Trophoblast cell (in vitro differentiated cells and primary cell): ENCODE results near the gene AJM1.
A peak's percentile ranks its signal among the peaks of the same experiment; 100 is the strongest.
"Not testable (repeated sequence)": the region's sequence is repeated elsewhere in the genome, so short reads cannot be mapped to it uniquely, and the experiment has no call there.

Experiments used
- DNase-seq, 2 donors: peaks; one replicate each; pipeline ENCODE4 v3.0.0-alpha.2; 2016
- H2AFZ ChIP-seq: 2 replicates; pipeline ENCODE4 v1.6.1; 2013; ENCODE audit warnings: low read length, moderate library complexity, mild to moderate bottlenecking; ENCODE audit not compliant: insufficient read depth, poor library complexity
- H2AK5ac ChIP-seq: 2 replicates; pipeline ENCODE4 v1.6.1; 2013; ENCODE audit warnings: mild to moderate bottlenecking, low read length
- H2BK120ac ChIP-seq: 2 replicates; pipeline ENCODE4 v1.6.1; 2013; ENCODE audit warnings: low read length, mild to moderate bottlenecking, moderate library complexity; ENCODE audit not compliant: insufficient read depth, poor library complexity
- H2BK12ac ChIP-seq: 2 replicates; pipeline ENCODE4 v1.6.1; 2013; ENCODE audit warnings: mild to moderate bottlenecking, low read length, moderate library complexity
- H2BK5ac ChIP-seq: 2 replicates; pipeline ENCODE4 v1.6.1; 2013; ENCODE audit warnings: low read length, low read depth, moderate library complexity, mild to moderate bottlenecking; ENCODE audit not compliant: poor library complexity
- H3K14ac ChIP-seq: 2 replicates; pipeline ENCODE4 v1.6.1; 2013; ENCODE audit warnings: mild to moderate bottlenecking, low read length
- H3K18ac ChIP-seq: 2 replicates; pipeline ENCODE4 v1.6.1; 2013; ENCODE audit warnings: mild to moderate bottlenecking, low read length
- H3K23ac ChIP-seq: 2 replicates; pipeline ENCODE4 v1.6.1; 2013; ENCODE audit warnings: low read length
- H3K27ac ChIP-seq: 2 replicates; pipeline ENCODE4 v1.5.1; 2013; ENCODE audit warnings: low read depth, mild to moderate bottlenecking, inconsistent platforms, low read length, moderate library complexity
- H3K27me3 ChIP-seq: 2 replicates; pipeline ENCODE4 v1.6.1; 2013; ENCODE audit warnings: inconsistent platforms, mild to moderate bottlenecking, low read length, moderate library complexity; ENCODE audit not compliant: insufficient read depth
- H3K36me3 ChIP-seq, 2 experiments: 1 replicate in 1 of 2; 2 replicates in 1 of 2; pipeline ENCODE4 v1.6.1; 2013; ENCODE audit warnings: low read length in 2 of 2, mild to moderate bottlenecking in 2 of 2, moderate library complexity in 1 of 2; ENCODE audit not compliant: insufficient read depth in 2 of 2, control insufficient read depth in 1 of 2
- H3K4ac ChIP-seq: 2 replicates; pipeline ENCODE4 v1.6.1; 2013; ENCODE audit warnings: low read depth, mild to moderate bottlenecking, low read length, moderate library complexity
- H3K4me1 ChIP-seq, 2 experiments: 1 replicate in 1 of 2; 2 replicates in 1 of 2; pipeline ENCODE4 v1.6.1; 2013; ENCODE audit warnings: low read length in 2 of 2, mild to moderate bottlenecking in 2 of 2, moderate library complexity in 1 of 2; ENCODE audit not compliant: insufficient read depth in 2 of 2, control insufficient read depth in 1 of 2
- H3K4me2 ChIP-seq: 2 replicates; pipeline ENCODE4 v1.6.1; 2013; ENCODE audit warnings: inconsistent platforms, mild to moderate bottlenecking, low read length, moderate library complexity
- H3K4me3 ChIP-seq: 2 replicates; pipeline ENCODE4 v1.5.1; 2013; ENCODE audit warnings: mild to moderate bottlenecking, low read depth, low read length, inconsistent platforms
- H3K79me1 ChIP-seq: one replicate; pipeline ENCODE4 v1.6.1; 2013; ENCODE audit warnings: low read length
- H3K79me2 ChIP-seq: 2 replicates; pipeline ENCODE4 v1.6.1; 2013; ENCODE audit warnings: low read length, mild to moderate bottlenecking; ENCODE audit not compliant: control insufficient read depth, insufficient read depth, poor library complexity
- H3K9ac ChIP-seq: 2 replicates; pipeline ENCODE4 v1.6.1; 2013; ENCODE audit warnings: mild to moderate bottlenecking, low read length
- H3K9me3 ChIP-seq: 2 replicates; pipeline ENCODE4 v1.6.1; 2013; ENCODE audit warnings: low read depth, mild to moderate bottlenecking, control low read depth, inconsistent platforms, low read length; ENCODE audit not compliant: insufficient read depth
- H4K12ac ChIP-seq: 2 replicates; pipeline ENCODE4 v1.6.1; 2013; ENCODE audit warnings: low read depth, mild to moderate bottlenecking, low read length, moderate library complexity
- H4K8ac ChIP-seq: 2 replicates; pipeline ENCODE4 v1.6.1; 2013; ENCODE audit warnings: low read depth, mild to moderate bottlenecking, low read length, moderate library complexity
- H4K91ac ChIP-seq: one replicate; pipeline ENCODE4 v1.6.1; 2013; ENCODE audit warnings: low read depth, mild to moderate bottlenecking, low read length, moderate library complexity
- WGBS: extraction: QIAGEN DNeasy Blood & Tissue Kit; methylation state at CpG from one replicate; pipeline ENCODE4 v1.1.7; 2013; ENCODE audit warnings: missing lambda C conversion rate; ENCODE audit not compliant: insufficient read length, insufficient coverage; ENCODE audit errors: extremely low coverage; 5-methylcytosine and 5-hydroxymethylcytosine counted together

AJM1 gene

DNA sequence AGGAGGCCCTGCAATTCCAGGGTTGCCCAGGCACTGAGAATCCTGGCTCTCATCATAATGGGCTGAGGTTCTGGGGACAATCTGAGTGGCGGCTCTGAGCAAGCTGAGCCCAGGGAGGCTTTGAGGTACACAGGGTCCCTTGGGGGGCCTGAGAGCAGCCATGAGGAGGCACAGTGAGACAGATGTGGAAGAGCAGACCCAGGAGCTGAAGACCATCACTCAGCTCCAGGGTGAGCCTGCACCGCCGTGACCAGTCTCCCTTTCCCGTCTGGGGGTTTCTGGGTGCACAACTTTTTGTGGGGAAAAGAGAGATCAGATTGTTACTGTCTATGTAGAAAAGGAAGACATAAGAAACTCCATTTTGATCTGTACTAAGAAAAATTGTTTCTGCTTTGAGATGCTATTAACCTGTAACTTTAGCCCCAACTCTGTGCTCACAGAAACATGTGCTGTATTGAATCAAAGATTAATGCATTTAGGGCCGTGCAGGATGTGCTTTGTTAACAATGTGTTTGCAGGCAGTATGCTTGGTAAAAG lies 46.0 kb upstream of the AJM1 start, which contains the start of gene CCDC183:
CCDC183 (plus strand) TSS at position 101 of the 537 bp plus-strand sequence; CDS start at position 161, 60 bp downstream.
- no peak for DNase-seq
- peak within 1 kb of the TSS; percentile 15 for H2BK5ac ChIP-seq
- H3K9me3 ChIP-seq = peaks cover 2% of the 10 kb centered on the region
- peak within 1 kb of the TSS; percentile 23 for H2BK120ac ChIP-seq
- peak within 1 kb of the TSS; percentile 30 for H3K4me2 ChIP-seq
- H3K4ac ChIP-seq = peak within 1 kb of the TSS; percentile 35
- H3K36me3 ChIP-seq = peaks cover 8 to 13% of the 10 kb centered on the region in 2 experiments
- H2AK5ac ChIP-seq = peak within 1 kb of the TSS; percentile 11
- H3K79me1 ChIP-seq = peaks cover 16% of the 10 kb centered on the region
- no peak within 1 kb of the TSS for H2AFZ ChIP-seq
- H3K27ac ChIP-seq = peak within 1 kb of the TSS; percentile 65
- H3K9ac ChIP-seq = no peak within 1 kb of the TSS
- peak within 1 kb of the TSS; percentile 57 for H3K14ac ChIP-seq
- no peaks in the 10 kb centered on the region for H3K27me3 ChIP-seq
- no peak within 1 kb of the TSS for H3K23ac ChIP-seq
- H3K4me1 ChIP-seq = peaks cover 37 to 40% of the 10 kb centered on the region in 2 experiments
- peak within 1 kb of the TSS; percentile 54 for H3K18ac ChIP-seq
- H4K8ac ChIP-seq = peak within 1 kb of the TSS; percentile 33
- H4K12ac ChIP-seq = no peak within 1 kb of the TSS
- H3K79me2 ChIP-seq = peaks cover 4% of the 10 kb centered on the region
- peak within 1 kb of the TSS; percentile 35 for H3K4me3 ChIP-seq
- WGBS = no CpG with 5 or more reads among the region's 5 CpGs
- peak within 1 kb of the TSS; percentile 37 for H2BK12ac ChIP-seq
- H4K91ac ChIP-seq = peak within 1 kb of the TSS; percentile 74

DNA sequence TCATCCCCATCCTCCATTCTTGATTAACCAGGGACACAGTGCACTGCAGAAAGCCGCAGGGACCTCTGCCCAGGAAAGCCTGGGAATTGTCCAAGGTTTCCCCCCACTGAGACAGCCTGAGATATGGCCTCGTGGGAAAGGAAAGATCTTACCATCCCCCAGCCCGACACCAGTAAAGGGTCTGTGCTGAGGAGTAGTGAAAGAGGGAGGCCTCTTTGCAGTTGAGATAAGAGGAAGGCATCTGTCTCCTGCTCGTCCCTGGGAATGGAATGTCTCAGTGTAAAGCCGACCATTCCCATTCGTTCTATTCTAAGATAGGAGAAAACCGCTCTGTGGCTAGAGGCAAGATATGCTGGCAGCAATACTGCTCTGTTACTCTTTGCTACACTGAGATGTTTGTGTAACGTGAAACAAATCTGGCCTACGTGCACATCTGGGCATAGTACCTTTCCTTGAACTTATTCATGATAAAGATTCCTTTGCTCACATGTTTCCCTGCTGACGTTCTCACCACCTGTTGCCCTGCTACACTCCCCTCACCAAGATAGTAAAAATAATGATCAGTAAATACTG lies 45.4 kb upstream of the AJM1 start:
- Histone ChIP-seq H3K4me1 (peaks cover 35 to 38% of the 10 kb centered on the region in 2 experiments), H3K4me2 (peak overlapping the region; percentile 30), H3K79me1 (peaks cover 13% of the 10 kb centered on the region), H3K36me3 (peaks cover 8 to 13% of the 10 kb centered on the region in 2 experiments), H3K27ac (peak overlapping the region; percentile 65)
- not testable (repeated sequence) for H2BK120ac ChIP-seq, H3K18ac ChIP-seq, H3K4ac ChIP-seq, H3K27me3 ChIP-seq, H3K79me2 ChIP-seq, H4K12ac ChIP-seq, H2AFZ ChIP-seq, H3K14ac ChIP-seq, H3K4me3 ChIP-seq, H4K91ac ChIP-seq, H2AK5ac ChIP-seq, H3K9ac ChIP-seq, H4K8ac ChIP-seq, H2BK5ac ChIP-seq, H3K23ac ChIP-seq, H3K9me3 ChIP-seq, H2BK12ac ChIP-seq
- peak; percentile 87 to 91 for DNase-seq
- WGBS = no CpG with 5 or more reads among the region's 10 CpGs

DNA sequence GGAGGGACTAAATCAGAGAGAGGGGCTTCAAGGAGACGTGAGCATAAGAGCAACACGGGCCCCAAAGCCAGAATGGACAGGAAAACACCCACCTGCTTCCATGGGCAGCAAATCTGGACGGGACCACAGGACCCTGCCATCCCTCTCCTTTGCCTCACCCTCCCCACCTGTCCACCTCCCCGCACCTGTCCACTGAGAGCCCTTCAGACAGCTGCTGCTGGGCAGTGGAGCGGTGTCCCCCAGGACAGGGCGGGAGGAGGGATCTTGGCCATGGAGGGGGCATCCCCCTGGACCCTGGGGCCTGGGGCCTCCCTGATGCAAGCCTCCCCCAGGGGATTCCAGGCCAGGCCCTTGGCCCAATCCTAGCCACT lies 43.6 kb upstream of the AJM1 start:
- Histone ChIP-seq H3K18ac (peak overlapping the region; percentile 57), H4K12ac (no peak overlapping the region), H2BK5ac (no peak overlapping the region), H3K27ac (no peak overlapping the region), H2BK12ac (peak overlapping the region; percentile 35), H3K4me3 (no peak overlapping the region), H4K8ac (no peak overlapping the region), H3K79me1 (peaks cover 13% of the 10 kb centered on the region), H4K91ac (peak overlapping the region; percentile 63), H3K27me3 (no peaks in the 10 kb centered on the region), H3K79me2 (peaks cover 1% of the 10 kb centered on the region), H2AK5ac (peak overlapping the region; percentile 34), H3K14ac (no peak overlapping the region), H3K4me1 (peaks cover 25 to 30% of the 10 kb centered on the region in 2 experiments), H3K9ac (no peak overlapping the region), H3K4ac (peak overlapping the region; percentile 16), H3K23ac (no peak overlapping the region), H3K36me3 (peaks cover 0 to 5% of the 10 kb centered on the region in 2 experiments), H2AFZ (no peak overlapping the region), H2BK120ac (peak overlapping the region; percentile 39), H3K4me2 (no peak overlapping the region), H3K9me3 (no peaks in the 10 kb centered on the region)
- DNase-seq = no peak
- no CpG with 5 or more reads among the region's 6 CpGs for WGBS

DNA sequence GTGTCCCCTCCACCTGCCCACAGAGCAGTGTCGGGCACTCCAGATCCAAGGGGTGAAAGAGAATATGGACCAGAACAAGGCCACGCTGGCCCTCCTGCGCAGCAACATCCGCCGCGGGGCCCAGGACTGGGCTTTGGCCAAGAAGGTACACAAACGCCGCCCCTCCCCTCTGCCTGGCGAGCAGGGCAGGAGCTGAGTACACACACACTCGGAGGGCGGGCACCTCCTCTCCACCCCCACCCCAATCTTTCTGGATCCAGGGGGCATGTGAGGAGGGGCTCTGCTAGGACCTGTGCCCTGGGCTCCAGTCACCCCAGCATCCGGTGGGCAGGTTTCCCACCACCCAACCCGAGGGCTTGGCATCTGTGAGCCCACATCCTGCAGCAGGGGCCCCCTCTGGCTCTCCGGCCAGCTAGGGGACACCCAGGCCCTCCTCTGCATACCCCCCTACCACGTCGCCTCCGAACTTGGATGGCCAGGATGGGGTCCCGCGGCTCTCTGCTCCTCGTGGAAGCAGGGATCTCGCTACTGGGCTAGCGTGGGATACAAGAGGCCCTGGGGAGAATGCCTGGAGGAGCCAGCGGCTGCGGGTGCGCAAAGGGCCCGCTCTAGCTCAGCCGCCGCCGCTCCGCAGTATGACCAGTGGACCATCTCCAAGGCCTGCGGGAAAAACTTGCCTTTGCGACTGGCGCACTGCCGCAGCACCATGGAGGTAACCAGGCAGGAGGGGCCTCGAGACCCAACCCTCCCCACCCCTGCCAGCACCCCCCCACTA lies 43.0 kb upstream of the AJM1 start:
- H4K12ac ChIP-seq = no peak overlapping the region
- peaks cover 0 to 9% of the 10 kb centered on the region in 2 experiments for H3K36me3 ChIP-seq
- peak overlapping the region; percentile 11 for H3K27ac ChIP-seq
- no CpG with 5 or more reads among the region's 35 CpGs for WGBS
- no peak overlapping the region for H2BK5ac ChIP-seq
- peak overlapping the region; percentile 25 for H2BK120ac ChIP-seq
- H3K4me1 ChIP-seq = peaks cover 25 to 30% of the 10 kb centered on the region in 2 experiments
- peak overlapping the region; percentile 71 for H3K4me2 ChIP-seq
- no peak overlapping the region for H3K9ac ChIP-seq
- no peak overlapping the region for H3K4me3 ChIP-seq
- peak overlapping the region; percentile 35 for H2BK12ac ChIP-seq
- no peak overlapping the region for H3K14ac ChIP-seq
- peak overlapping the region; percentile 34 for H2AK5ac ChIP-seq
- no peak for DNase-seq
- no peaks in the 10 kb centered on the region for H3K27me3 ChIP-seq
- H3K9me3 ChIP-seq = no peaks in the 10 kb centered on the region
- peaks cover 13% of the 10 kb centered on the region for H3K79me1 ChIP-seq
- H4K91ac ChIP-seq = peak overlapping the region; percentile 63
- H3K18ac ChIP-seq = peak overlapping the region; percentile 57
- peak overlapping the region; percentile 16 for H3K4ac ChIP-seq
- H2AFZ ChIP-seq = no peak overlapping the region
- no peak overlapping the region for H3K23ac ChIP-seq
- peak overlapping the region; percentile 24 for H4K8ac ChIP-seq
- H3K79me2 ChIP-seq = peaks cover 1% of the 10 kb centered on the region
